ENCODE data around the gene GREB1.

GREB1 gene

GRCh38 chr2:11513319-11513718 lies 20.5 kb upstream of the GREB1 start:
- no peak for DNase-seq

- no peak for DNase-seq
Measured at GRCh38 chr2:11514081-11514730, 19.6 kb upstream of the GREB1 start.

- DNase-seq = no peak
Measured at GRCh38 chr2:11514904-11515303, 18.9 kb upstream of the GREB1 start.

GRCh38 chr2:11515490-11515981 lies 18.3 kb upstream of the GREB1 start:
- no peak for DNase-seq

- no peak for DNase-seq
Measured at GRCh38 chr2:11516984-11517648, 16.7 kb upstream of the GREB1 start.

- no peak for DNase-seq
Measured at GRCh38 chr2:11517906-11518305, 15.9 kb upstream of the GREB1 start.

GRCh38 chr2:11520092-11520693 lies 13.7 kb upstream of the GREB1 start:
- DNase-seq = no peak

- no peak for DNase-seq
Measured at GRCh38 chr2:11521775-11522174, 12.1 kb upstream of the GREB1 start.

GRCh38 chr2:11524470-11524869 lies 9.4 kb upstream of the GREB1 start:
- no peak for DNase-seq

- no peak for DNase-seq
Measured at GRCh38 chr2:11525762-11526161, 8.1 kb upstream of the GREB1 start.

GRCh38 chr2:11527001-11527400 lies 6.8 kb upstream of the GREB1 start:
- DNase-seq = no peak

GRCh38 chr2:11528228-11528627 lies 5.6 kb upstream of the GREB1 start:
- no peak for DNase-seq

- no peak for DNase-seq
Measured at GRCh38 chr2:11530864-11531465, 2.9 kb upstream of the GREB1 start.

- no peak for DNase-seq
Measured at GRCh38 chr2:11532416-11533055, 1.3 kb upstream of the GREB1 start.

- no peak for DNase-seq
Measured at GRCh38 chr2:11534071-11534745, 363 bp downstream of the GREB1 start.

GRCh38 chr2:11534746-11535484 lies 1.1 kb downstream of the GREB1 start:
- DNase-seq = no peak

GRCh38 chr2:11535899-11536344 lies 2.1 kb downstream of the GREB1 start:
- no peak for DNase-seq

GRCh38 chr2:11537951-11538350 lies 4.1 kb downstream of the GREB1 start:
- DNase-seq = no peak

GRCh38 chr2:11539317-11540147 lies 5.7 kb downstream of the GREB1 start:
- DNase-seq = no peak

- no peak for DNase-seq
Measured at GRCh38 chr2:11540148-11540995, 6.5 kb downstream of the GREB1 start.
